MCF 10A (cell line): ENCODE results near the gene RD3L. TPM values are rescaled to one million over a fixed set of nuclear protein-coding genes. Genes with fewer than 3 reads are reported as not detected.
A peak's percentile ranks its signal among the peaks of the same experiment; 100 is the strongest.
"Not testable (repeated sequence)": the region's sequence is repeated elsewhere in the genome, so short reads cannot be mapped to it uniquely, and the experiment has no call there.

ENCODE experiments used
- BruUV-seq: library from RNA; stranded (reverse); fragments of 400-500 nt; replicated peaks from 2 replicates; lab custom pipeline; 2021; lab: Mats Ljungman, UMichigan
- CTCF ChIA-PET: fragments of 300-600 bp; sonication (Branson Sonifier 250); formaldehyde crosslinking; extraction: SDS; loops from one replicate; lab custom pipeline; 2021; ENCODE audit warnings: antibody characterized with exemption, inconsistent platforms; lab: Yijun Ruan, JAX
- POLR2A ChIA-PET: fragments of 300-600, 350-650 bp; sonication (Branson Sonifier 250); formaldehyde crosslinking; extraction: SDS; loops from one replicate; lab custom pipeline; 2020; ENCODE audit warnings: antibody characterized with exemption, inconsistent platforms; lab: Yijun Ruan, JAX
- DNase-seq: peaks from one replicate; pipeline ENCODE4 v3.0.0-alpha.2; 2018; ENCODE audit not compliant: unreplicated experiment
- H3K27ac Mint-ChIP-seq: one replicate; pipeline ENCODE4 v1.8.0; 2022; ENCODE audit warnings: mild to moderate bottlenecking, low read depth, mixed read lengths; ENCODE audit not compliant: unreplicated experiment
- H3K27me3 Mint-ChIP-seq: one replicate; pipeline ENCODE4 v1.8.0; 2022; ENCODE audit warnings: mixed read lengths; ENCODE audit not compliant: insufficient read depth, unreplicated experiment
- H3K36me3 Mint-ChIP-seq: one replicate; pipeline ENCODE4 v1.8.0; 2022; ENCODE audit warnings: mild to moderate bottlenecking, moderate library complexity, mixed read lengths; ENCODE audit not compliant: insufficient read depth, unreplicated experiment
- H3K4me1 Mint-ChIP-seq: one replicate; pipeline ENCODE4 v1.8.0; 2022; ENCODE audit warnings: mixed read lengths; ENCODE audit not compliant: insufficient read depth, unreplicated experiment
- H3K4me3 Mint-ChIP-seq: one replicate; pipeline ENCODE4 v1.8.0; 2022; ENCODE audit warnings: mild to moderate bottlenecking, moderate library complexity, mixed read lengths; ENCODE audit not compliant: unreplicated experiment
- H3K9me3 Mint-ChIP-seq: one replicate; pipeline ENCODE4 v1.8.0; 2022; ENCODE audit warnings: mixed read lengths; ENCODE audit not compliant: unreplicated experiment
- CTCF ChIP-seq: fragments of 200-600 bp; IDR thresholded peaks from one replicate; pipeline ENCODE4 v1.8.0; 2022; ENCODE audit warnings: antibody characterized with exemption, mild to moderate bottlenecking; ENCODE audit not compliant: unreplicated experiment
- intact Hi-C: fragments of 100-400 bp; cut with micrococcal nuclease; formaldehyde crosslinking; loops from 2 replicates; pipeline ENCODE4 v1.14.1; 2022
- total RNA-seq: library from RNA; stranded (reverse); gene quantifications from 2 replicates; pipeline ENCODE4 v1.2.3, GENCODE V29; 2022

Gene RD3L
- total RNA-seq, 1 experiment from 2014 or later = not detected

- Mint-ChIP-seq H3K4me1 (peaks cover 11% of the 10 kb centered on the region), H3K27me3 (peaks cover 7% of the 10 kb centered on the region), H3K9me3 (no peaks in the 10 kb centered on the region), H3K27ac (no peak within 1 kb of the TSS), H3K4me3 (no peak within 1 kb of the TSS), H3K36me3 (peaks cover 6% of the 10 kb centered on the region)
- ChIA-PET CTCF (interaction anchor here (0.6 to 2.2 kb wide), 2 partner anchors 53 to 66 kb away, joined by 3 to 7 read pairs; no protein-coding TSS in a partner anchor), POLR2A (no interaction called here)
- intact Hi-C loops = no loop called here
- BruUV-seq = no TSS peak
- no peak for TF ChIP-seq CTCF
- no peak for DNase-seq
Observed at GRCh38 chr14:103928011-103928890, 14.1 kb downstream of the RD3L start, which contains the start of gene TDRD9. TDRD9 (plus strand) TSS chr14:103928456; CDS start chr14:103928510, 54 bp downstream.

GRCh38 chr14:103927566-103927965 is 14.8 kb downstream of the RD3L start:
- BruUV-seq = no TSS peak
- intact Hi-C loops = no loop called here
- CTCF ChIA-PET = interaction anchor here (0.6 to 2.2 kb wide), 2 partner anchors 54 to 67 kb away, joined by 3 to 7 read pairs; no protein-coding TSS in a partner anchor

GRCh38 chr14:103925316-103925715 is 17.0 kb downstream of the RD3L start:
- DNase-seq = no peak
- peaks cover 12% of the 10 kb centered on the region for H3K36me3 Mint-ChIP-seq
- intact Hi-C loops = no loop called here
- peak overlapping the region; percentile 44 for H3K27ac Mint-ChIP-seq
- ChIA-PET CTCF (interaction anchor here (0.6 to 1.2 kb wide), 3 partner anchors 8 to 117 kb away, joined by 3 read pairs; no protein-coding TSS in a partner anchor), POLR2A (interaction anchor here (1.1 kb wide), 1 partner anchor 56 kb away, joined by 3 read pairs; no protein-coding TSS in a partner anchor)
- H3K27me3 Mint-ChIP-seq = peaks cover 10% of the 10 kb centered on the region
- BruUV-seq = no TSS peak
- no peak overlapping the region for H3K4me3 Mint-ChIP-seq
- TF ChIP-seq CTCF = no peak
- H3K9me3 Mint-ChIP-seq = no peaks in the 10 kb centered on the region
- H3K4me1 Mint-ChIP-seq = peaks cover 2% of the 10 kb centered on the region

More at GRCh38 chr14:103927566-103927965, 14.8 kb downstream of the RD3L start:
- POLR2A ChIA-PET = no interaction called here
- peaks cover 5% of the 10 kb centered on the region for H3K4me1 Mint-ChIP-seq
- no peak for DNase-seq
- no peaks in the 10 kb centered on the region for H3K9me3 Mint-ChIP-seq
- H3K27me3 Mint-ChIP-seq = peaks cover 10% of the 10 kb centered on the region
- peaks cover 6% of the 10 kb centered on the region for H3K36me3 Mint-ChIP-seq
- H3K4me3 Mint-ChIP-seq = no peak overlapping the region
- TF ChIP-seq CTCF = no peak
- no peak overlapping the region for H3K27ac Mint-ChIP-seq

- Mint-ChIP-seq H3K4me1 (no peaks in the 10 kb centered on the region), H3K9me3 (no peaks in the 10 kb centered on the region), H3K4me3 (no peak overlapping the region), H3K27ac (peak overlapping the region; percentile 49), H3K27me3 (peaks cover 10% of the 10 kb centered on the region), H3K36me3 (peaks cover 13% of the 10 kb centered on the region)
- DNase-seq = no peak
- intact Hi-C loops = loop anchor here (5.0 kb wide), 1 partner anchor 53 kb away; no protein-coding TSS in a partner anchor
- BruUV-seq = no TSS peak
- TF ChIP-seq CTCF = no peak
- CTCF ChIA-PET = interaction anchor here (0.6 to 1.3 kb wide), 4 partner anchors 23 to 115 kb away, joined by 3 to 4 read pairs (median 3); no protein-coding TSS in a partner anchor
- POLR2A ChIA-PET = interaction anchor here (1.6 kb wide), 1 partner anchor 9 kb away, joined by 5 read pairs; no protein-coding TSS in a partner anchor
Observed at GRCh38 chr14:103923863-103924262, 18.5 kb downstream of the RD3L start.

- intact Hi-C loops = loop anchor here (5.0 kb wide), 1 partner anchor 55 kb away; no protein-coding TSS in a partner anchor
- POLR2A ChIA-PET = interaction anchor here (0.7 to 4.0 kb wide), 5 partner anchors 10 to 24 kb away, joined by 3 to 39 read pairs (median 4); no protein-coding TSS in a partner anchor
- Mint-ChIP-seq H3K4me3 (peak overlapping the region; percentile 91), H3K27me3 (peaks cover 10% of the 10 kb centered on the region), H3K36me3 (peaks cover 14% of the 10 kb centered on the region)
- H3K9me3 Mint-ChIP-seq, DNase-seq, BruUV-seq, H3K4me1 Mint-ChIP-seq, H3K27ac Mint-ChIP-seq: not testable (repeated sequence)
- CTCF ChIA-PET = interaction anchor here (0.6 to 2.3 kb wide), 15 partner anchors 9 to 194 kb away, joined by 3 to 12 read pairs (median 4); partner anchors contain the start of gene RD3L
Observed at GRCh38 chr14:103921855-103922200, 20.5 kb downstream of the RD3L start.
